ENCODE measurements around the gene SEM1. TPM values are rescaled to one million over a fixed set of nuclear protein-coding genes. Genes with fewer than 3 reads are reported as not detected.

Gene SEM1
- total and polyA plus RNA-seq, 2 experiments from 2014 or later = 26.8 to 288 TPM

- TF ChIP-seq EZH2phosphoT487 (IDR thresholded peaks at IDR 0.05; ENCODE audit: low read depth, severe bottlenecking, unreplicated experiment) (no peak), CTCF (IDR thresholded peaks at IDR 0.05; ENCODE audit: poor library complexity) (no peak), EZH2 (IDR thresholded peaks at IDR 0.05; ENCODE audit: borderline replicate concordance) (no peak)
- no peaks in the 10 kb centered on the region for H3K9me2 ChIP-seq (replicated peaks; ENCODE audit: insufficient read depth)
- H4K20me1 ChIP-seq (ENCODE audit: insufficient read depth, poor library complexity, severe bottlenecking) = no peaks in the 10 kb centered on the region
- no peaks in the 10 kb centered on the region for H3K79me2 ChIP-seq
- H2AFZ ChIP-seq = no peak overlapping the region
- H3K4me2 ChIP-seq = no peak overlapping the region
- H3K27me3 ChIP-seq = peaks cover 16% of the 10 kb centered on the region
- 67% methylated on average over 2 of the region's 2 CpGs for WGBS (ENCODE audit: low lambda C conversion rate, missing lambda C conversion rate)
- H3K27ac ChIP-seq = no peak overlapping the region
- H3K9me3 ChIP-seq (ENCODE audit: low read depth) = no peaks in the 10 kb centered on the region
- DNase-seq (ENCODE audit: low spot score) = no peak
- H3K36me3 ChIP-seq (replicated peaks; ENCODE audit: insufficient read depth, low read depth) = no peaks in the 10 kb centered on the region
- no peaks in the 10 kb centered on the region for H3K4me1 ChIP-seq (ENCODE audit: insufficient read depth)
- H3K4me3 ChIP-seq = no peak overlapping the region
These were observed 24.7 kb upstream of the SEM1 start for GRCh38 chr7:96734343-96734742.

- H3K9me2 ChIP-seq (replicated peaks; ENCODE audit: insufficient read depth) = no peaks in the 10 kb centered on the region
- H3K27ac ChIP-seq = no peak overlapping the region
- H3K36me3 ChIP-seq (replicated peaks; ENCODE audit: insufficient read depth, low read depth) = no peaks in the 10 kb centered on the region
- H3K79me2 ChIP-seq = no peaks in the 10 kb centered on the region
- TF ChIP-seq EZH2 (IDR thresholded peaks at IDR 0.05; ENCODE audit: borderline replicate concordance) (no peak), CTCF (IDR thresholded peaks at IDR 0.05; ENCODE audit: poor library complexity) (no peak), EZH2phosphoT487 (IDR thresholded peaks at IDR 0.05; ENCODE audit: low read depth, severe bottlenecking, unreplicated experiment) (no peak)
- DNase-seq (ENCODE audit: low spot score) = no peak
- whole genome bisulfite sequencing (ENCODE audit: low lambda C conversion rate, missing lambda C conversion rate) = 91% methylated on average over 2 of the region's 2 CpGs
- H3K9me3 ChIP-seq (ENCODE audit: low read depth) = no peaks in the 10 kb centered on the region
- H2AFZ ChIP-seq = no peak overlapping the region
- no peaks in the 10 kb centered on the region for H3K4me1 ChIP-seq (ENCODE audit: insufficient read depth)
- H3K27me3 ChIP-seq = no peaks in the 10 kb centered on the region
- no peak overlapping the region for H3K4me3 ChIP-seq
- no peak overlapping the region for H3K4me2 ChIP-seq
- H4K20me1 ChIP-seq (ENCODE audit: insufficient read depth, poor library complexity, severe bottlenecking) = no peaks in the 10 kb centered on the region
These were observed 20.2 kb upstream of the SEM1 start for GRCh38 chr7:96729820-96730219.

GRCh38 chr7:96728139-96728538 lies 18.5 kb upstream of the SEM1 start:
- Histone ChIP-seq H3K9me3 (ENCODE audit: low read depth) (no peaks in the 10 kb centered on the region), H3K79me2 (no peaks in the 10 kb centered on the region), H3K27me3 (no peaks in the 10 kb centered on the region), H4K20me1 (ENCODE audit: insufficient read depth, poor library complexity, severe bottlenecking) (no peaks in the 10 kb centered on the region), H3K4me2 (no peak overlapping the region), H3K27ac (no peak overlapping the region), H2AFZ (no peak overlapping the region), H3K4me3 (no peak overlapping the region), H3K4me1 (ENCODE audit: insufficient read depth) (no peaks in the 10 kb centered on the region), H3K9me2 (replicated peaks; ENCODE audit: insufficient read depth) (no peaks in the 10 kb centered on the region), H3K36me3 (replicated peaks; ENCODE audit: insufficient read depth, low read depth) (no peaks in the 10 kb centered on the region)
- TF ChIP-seq EZH2 (IDR thresholded peaks at IDR 0.05; ENCODE audit: borderline replicate concordance) (no peak), EZH2phosphoT487 (IDR thresholded peaks at IDR 0.05; ENCODE audit: low read depth, severe bottlenecking, unreplicated experiment) (no peak), CTCF (IDR thresholded peaks at IDR 0.05; ENCODE audit: poor library complexity) (no peak)
- DNase-seq (ENCODE audit: low spot score) = no peak
- WGBS (ENCODE audit: low lambda C conversion rate, missing lambda C conversion rate) = 94% methylated on average over 4 of the region's 4 CpGs
